Measurements from ENCODE around the gene EPB41.

EPB41 gene

DNA sequence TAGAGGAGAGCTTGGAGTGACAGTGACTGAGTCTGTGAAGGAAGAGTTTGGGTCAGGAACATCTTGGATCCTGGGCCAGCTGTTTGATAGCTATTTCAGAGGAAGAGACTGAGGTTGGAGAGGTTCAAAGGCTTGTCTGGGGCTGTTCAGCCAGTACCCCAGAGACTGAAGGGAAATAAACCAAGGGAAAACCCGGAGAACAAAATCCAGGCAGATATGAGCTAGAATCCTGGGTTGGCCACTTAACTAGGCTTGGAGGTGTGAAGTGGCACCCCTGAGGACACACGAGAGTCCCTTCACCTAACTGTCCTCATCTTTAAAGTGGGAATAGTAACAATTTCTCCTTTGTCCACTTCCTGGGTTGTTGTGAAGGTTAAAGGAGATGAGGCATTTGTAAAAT, 23.1 kb upstream of the EPB41 start:
- no peak for DNase-seq (ENCODE audit: low spot score)

DNA sequence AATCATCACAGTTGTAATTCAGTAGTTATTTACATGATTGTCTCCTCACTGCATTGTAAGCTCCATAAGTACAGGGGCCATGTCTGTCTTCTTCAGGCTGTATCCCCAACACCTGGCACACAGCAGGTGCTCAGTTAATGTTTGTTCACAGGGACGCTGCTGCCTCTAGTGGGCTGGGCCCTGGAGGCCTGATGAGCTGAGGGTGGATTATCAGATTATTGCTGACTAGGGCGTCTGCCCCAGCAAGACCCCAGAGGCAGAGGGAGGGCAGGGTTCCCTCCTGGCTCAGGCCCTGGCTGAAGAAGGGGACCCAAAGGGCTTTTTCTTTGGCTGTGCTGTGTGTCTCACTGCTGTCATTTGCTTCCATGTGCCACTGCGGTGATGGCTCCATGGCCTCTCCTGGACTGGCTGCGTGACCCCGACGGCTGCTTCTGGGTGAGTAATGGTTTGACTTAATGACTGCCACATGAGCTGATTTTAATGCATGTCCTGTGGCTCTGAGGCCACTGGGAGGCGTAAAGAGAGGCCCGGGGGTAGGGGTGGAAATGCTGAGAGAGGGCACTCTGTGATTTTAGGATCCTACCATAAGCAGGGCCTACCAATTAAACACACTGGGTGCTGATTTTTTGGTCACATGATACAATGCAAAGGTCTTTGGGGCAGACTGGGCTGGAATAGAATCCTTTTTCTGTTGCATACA, 20.8 kb upstream of the EPB41 start:
- DNase-seq (ENCODE audit: low spot score), result no peak

DNA sequence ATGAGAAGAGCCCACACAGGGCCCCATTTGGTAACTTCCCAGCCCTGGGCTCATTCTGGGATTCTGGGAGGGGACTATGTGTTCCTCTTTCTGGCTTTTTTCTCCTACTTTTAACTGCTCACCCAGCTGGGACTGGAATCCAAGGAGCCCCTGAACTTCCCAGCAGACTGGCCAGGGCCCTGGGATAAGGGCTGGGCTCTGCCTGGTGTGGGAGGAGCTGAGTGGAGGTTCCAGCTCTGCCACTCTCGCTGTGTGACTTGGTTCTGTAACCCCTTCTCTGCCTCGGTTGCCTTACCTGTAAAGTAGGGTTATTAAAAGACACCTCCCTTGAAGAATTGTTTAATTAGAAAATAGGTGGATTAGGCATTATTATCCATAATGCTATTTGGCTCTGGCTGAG, 19.6 kb upstream of the EPB41 start:
- no peak for DNase-seq (ENCODE audit: low spot score)

DNA sequence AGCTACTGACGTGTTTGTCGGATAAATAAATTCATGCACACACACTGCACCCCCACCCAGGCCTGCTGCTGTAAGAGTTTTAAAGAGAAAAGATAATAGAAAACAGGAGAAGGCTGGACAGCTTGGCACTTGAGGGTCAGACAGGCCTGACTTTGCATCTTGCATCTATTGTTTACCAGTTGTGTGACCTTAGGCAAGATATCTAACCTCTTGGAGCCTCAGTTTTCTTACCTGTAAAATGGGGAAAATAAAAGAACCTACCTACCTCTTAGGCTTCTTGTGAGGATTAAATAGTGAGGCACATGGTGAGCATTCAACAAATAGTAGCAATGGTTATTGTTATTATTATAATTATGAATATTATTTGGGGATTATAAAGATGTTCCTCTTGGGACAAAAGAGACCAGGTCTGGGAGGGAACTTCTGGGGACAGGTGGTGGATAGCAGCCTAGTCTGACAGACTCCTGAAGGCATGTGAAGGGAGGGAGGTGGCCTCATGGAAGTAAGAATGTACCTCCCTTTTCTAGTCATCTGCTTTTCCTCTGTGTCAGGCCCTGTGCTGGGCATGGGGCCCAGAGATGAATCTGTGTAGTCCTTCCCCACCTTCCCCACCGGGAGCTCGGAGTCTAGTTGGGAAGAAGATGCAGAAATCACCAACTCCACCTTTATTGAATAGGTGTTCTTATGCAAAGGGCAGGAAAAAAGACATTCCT, 18.3 kb upstream of the EPB41 start:
- no peak for DNase-seq (ENCODE audit: low spot score)

DNA sequence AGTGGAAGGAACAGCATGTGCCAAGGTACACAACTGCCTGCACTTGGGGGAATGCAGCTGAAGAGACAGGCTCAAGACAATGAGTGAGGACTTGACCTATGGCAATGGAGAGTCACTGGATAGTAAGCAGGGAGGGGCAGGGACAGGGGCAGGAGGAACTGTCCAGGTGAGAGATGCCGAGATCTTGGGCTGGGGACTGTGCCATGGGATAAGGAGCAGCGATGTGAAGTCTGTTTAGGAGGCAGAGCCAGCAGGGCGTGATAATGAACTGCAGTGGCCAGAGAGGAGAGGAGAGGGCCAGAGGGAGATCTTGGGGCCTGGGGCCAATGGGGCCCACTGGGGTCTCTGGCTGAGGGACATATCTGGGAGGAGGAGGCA, 17.8 kb upstream of the EPB41 start:
- DNase-seq (ENCODE audit: low spot score), result no peak

DNA sequence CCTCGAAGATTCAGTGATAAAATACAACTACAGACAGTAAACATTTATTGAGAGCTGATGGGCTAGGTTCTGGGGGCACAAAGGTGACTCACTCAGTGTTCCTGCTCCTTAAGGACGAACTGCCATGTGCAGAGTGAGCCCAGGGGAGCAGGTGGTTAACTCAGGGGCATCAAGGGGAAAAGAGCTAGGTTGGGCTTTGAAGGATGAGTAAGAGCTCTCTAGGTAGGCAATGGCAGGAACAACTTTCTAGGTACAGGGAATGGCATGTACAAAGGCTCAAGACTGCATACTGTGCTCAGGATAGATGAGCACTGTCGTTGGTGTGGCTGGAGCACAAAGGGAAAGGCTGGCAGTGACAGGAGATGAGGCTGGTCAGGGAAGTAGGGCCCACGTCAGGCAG, 16.6 kb upstream of the EPB41 start:
- DNase-seq (ENCODE audit: low spot score), result no peak

DNA sequence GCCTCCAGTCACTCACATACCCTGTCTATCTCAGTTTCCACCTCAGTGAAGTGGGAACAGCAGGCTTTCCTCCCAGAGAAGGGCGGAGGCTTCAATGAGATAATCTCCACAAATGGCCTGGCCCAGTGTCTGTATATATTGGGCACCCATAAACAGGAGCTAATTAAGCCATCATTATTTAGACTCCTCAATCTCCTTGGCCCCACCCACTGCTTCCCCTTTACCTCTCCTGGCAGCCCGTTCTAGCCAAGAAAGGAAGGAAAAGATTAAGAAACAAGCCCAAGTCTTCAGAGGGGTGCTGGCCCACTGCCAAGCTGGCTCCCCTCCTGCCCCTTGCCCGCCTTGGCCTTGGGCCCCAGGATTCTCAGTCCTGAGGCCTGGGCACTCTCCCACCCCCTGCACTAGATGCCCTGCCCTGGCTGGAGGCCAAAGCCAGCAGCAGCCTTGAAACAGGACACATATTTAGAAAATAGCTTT, 15.9 kb upstream of the EPB41 start:
- DNase-seq (ENCODE audit: low spot score), result no peak

DNA sequence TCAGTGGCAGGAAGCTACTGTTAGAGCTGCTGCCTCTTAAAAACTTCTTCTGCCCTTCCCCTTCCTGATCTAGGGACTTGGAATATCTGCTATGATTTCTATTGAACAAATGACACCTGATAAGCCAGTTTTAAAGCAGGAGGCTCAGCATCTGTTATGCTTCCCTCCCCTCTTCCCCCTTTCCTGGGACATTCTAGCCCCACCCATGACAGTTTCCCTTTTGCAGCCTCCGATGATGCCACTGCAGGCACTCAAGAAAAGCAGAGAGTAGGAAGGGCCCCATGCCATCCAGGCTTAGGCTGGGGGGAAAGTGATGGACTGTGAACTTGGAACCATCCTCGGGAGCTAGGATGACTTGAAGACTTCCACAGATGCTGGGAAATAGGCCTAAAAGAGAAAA, 15.1 kb upstream of the EPB41 start:
- no peak for DNase-seq (ENCODE audit: low spot score)

DNA sequence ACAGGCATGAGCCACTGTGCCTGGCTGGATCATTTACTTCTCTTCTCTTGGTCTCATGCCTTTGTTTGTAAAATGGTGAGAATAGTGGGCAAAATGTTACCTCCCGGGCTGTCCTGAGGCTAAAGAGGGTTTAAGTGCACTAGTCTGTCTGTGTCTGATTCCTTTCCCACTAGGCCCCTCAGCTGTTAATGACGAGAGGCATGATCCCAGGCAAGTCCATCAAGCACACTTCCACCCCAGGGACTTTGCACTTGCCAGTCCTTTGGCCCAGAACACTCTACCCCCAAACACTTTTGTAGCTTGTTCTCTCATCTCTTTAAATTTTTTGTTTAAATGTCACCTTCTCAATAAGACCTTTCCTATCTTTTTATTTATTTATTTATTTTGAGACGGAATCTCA, 13.8 kb upstream of the EPB41 start:
- DNase-seq (ENCODE audit: low spot score), result no peak

DNA sequence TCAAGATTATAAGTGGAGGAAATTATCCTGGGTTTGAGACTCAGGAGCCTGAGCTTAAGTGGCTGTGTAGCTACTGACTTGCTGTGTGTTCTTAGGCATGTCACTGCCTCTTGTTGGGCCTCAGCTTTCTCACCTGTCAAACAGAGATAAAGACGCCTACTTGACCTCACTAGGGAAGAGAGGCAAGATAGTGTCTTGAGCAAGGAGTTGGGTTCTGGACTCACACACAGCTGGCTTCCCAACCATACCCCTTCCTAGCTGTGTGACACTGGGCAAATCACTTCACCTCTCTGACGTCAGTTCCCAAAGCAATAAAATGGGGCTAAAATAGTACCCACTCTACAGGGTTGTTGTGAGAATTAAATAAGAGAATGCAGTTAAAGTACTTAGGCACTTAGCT, 11.6 kb upstream of the EPB41 start:
- no peak for DNase-seq (ENCODE audit: low spot score)

DNA sequence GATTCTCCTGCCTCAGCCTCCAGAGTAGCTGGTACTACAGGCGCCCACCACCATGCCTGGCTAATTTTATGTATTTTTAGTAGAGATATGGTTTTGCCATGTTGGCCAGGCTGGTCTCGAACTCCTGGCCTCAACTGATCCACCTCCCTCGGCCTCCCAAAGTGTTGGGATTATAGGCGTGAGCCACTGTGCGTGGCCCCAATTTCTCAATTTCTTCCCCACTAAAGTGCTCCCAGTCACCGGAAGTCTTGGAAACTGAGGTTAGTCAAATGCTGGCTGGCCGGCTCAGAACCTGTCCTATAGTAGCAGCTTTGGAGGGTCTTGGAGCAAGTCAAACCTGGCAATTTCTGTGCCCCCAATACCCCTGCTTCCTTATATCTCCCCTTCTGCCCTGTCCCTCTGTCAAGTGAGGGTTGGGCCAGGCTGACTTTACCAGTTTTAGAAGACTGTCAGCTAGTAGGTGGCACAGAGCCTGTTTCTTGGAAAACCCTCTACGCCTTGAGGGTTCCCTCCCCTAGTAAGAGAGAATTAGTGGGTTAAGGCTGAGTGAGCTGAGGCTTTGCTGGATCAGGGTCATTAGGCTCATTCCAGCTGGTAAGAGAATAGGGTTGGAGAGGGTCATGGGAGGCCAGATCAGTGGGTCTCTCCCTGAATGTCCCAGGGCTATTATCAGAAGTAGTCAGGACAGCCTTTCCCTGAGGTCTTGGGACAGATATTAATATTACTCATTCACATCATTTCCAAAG, 8.3 kb upstream of the EPB41 start:
- DNase-seq (ENCODE audit: low spot score), result no peak

DNA sequence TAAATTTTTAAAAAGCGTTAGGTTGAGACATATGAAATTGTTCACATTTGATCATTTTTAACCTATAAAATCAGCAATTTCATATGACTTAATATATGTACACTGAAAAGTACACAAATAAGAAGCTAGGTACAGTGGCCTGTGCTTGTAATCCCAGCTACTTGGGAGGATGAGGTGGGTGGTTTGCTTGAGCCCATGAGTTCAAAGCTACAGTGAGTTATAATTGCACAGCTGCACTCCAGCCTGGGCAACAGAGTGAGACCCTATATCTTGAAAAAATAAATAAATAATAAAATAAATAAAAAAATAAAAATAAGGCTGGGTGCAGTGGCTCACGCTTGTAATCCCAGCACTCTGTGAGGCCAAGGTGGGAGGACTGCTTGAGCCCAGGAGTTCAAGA, 5.2 kb upstream of the EPB41 start:
- DNase-seq (ENCODE audit: low spot score), result no peak

DNA sequence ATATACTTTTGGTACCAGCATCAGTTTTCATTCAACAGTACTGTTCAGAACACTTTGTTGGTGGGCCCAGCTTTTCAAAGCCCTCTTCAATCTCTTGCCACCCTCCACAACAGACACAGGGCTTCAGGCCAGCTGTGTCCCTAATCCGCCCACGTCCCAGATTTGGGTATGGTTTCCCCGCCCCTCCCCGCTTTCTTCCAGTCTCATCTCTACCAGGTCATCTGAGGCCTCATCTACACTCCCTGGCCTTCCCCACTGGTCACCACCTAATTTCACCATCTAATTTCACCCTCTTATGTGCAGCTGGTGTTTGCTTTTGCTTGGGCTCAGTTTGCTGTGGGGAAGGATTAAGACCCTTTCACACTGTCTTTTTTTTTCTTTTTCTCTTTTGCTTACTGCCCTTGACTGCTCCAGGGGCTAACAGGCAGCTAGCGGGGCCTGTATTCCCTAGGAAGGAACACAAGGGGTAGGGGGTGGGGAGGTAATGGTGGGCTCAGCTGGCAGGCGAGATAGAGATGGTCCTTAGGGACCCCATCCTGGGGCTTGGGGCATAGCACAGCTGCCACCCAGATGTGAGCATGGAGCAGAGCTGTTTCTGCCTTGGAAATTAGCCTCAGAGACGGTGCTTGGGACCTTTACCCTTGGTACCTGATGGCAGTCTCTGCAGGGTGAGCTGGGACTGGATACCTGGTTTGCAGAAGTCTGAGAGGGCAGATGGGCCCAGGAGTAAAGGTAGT, 3.8 kb upstream of the EPB41 start:
- no peak for DNase-seq (ENCODE audit: low spot score)

DNA sequence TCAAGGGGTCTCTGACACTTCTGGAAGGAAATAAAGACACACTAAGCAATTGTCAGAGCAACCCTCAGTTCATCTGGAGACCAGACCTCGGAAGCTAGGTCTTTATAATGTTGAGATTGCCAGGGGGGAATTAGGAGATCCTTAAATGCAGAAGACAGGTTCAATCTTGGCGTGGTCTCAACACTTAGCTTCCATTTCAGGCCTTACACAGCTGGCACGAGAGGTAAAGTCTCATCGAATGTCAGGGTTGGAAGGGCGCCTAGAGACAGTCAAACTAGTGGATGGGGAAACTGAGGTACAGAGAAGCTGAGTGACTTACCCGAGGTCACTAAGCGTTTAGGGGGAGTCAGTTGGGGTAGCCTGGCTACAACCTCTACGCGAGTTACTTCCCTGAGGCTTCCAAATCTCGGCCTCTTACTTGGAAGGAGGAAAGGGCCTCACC, 562 bp upstream of the EPB41 start:
- no peak for DNase-seq (ENCODE audit: low spot score)

DNA sequence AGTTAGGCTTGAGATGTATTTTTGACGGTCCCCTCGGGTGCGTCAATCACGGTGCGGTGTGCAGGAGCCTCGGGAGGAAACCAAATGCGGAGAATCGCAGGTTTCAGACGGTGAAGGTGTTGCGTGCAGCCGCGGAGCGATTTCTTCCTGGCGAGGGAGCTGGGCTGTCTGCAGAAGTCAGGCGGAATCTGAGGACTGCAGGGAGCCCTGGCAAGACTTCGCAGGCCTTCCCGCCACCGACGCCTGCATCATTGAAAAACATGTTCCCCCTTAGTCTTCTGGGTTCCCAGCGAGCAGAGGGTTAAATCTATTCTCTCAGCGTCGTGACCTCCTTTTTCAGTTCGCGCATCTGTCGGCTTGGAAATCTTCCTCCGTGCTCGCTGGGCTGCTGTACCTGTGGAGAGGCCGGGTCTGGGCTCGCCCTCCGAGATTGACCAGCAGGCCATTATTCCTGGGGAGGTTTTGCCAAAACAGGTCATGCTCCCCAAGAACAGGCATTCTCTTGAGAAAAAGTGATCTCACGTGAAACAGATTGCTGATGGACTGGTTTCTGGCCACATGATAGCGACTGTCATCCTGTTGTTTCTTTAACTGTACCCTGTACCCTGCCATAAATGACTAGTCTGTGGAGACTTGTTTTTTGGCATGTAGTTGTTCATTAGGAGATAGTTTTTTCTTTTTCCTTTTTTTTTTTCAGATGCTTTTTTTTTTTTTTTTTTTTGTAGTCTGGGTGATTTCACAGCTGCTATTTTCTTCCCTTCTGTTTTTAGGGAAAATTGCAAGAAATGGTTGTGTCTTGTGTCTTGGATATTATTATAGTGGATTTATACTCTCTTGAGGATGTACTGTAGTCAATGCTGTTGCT, 894 bp downstream of the EPB41 start:
- DNase-seq (ENCODE audit: low spot score), result no peak

DNA sequence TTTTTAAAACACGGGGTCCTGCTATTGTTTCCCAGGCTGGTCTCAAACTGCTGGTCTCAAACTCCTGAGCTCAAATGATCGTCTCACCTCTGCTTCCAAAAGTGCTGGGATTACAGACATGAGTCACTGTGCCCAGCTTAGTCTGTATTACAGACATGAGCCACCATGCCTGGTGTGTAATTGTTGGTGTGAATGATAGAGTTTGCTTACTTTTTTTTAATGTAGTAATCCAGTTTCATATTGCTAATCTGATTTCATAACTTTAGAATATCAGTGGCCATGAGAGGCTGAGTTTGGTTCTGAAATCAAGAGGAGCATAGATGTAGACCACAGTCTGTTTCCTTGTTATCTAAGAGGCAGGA, 3.4 kb downstream of the EPB41 start:
- DNase-seq (ENCODE audit: low spot score), result no peak

DNA sequence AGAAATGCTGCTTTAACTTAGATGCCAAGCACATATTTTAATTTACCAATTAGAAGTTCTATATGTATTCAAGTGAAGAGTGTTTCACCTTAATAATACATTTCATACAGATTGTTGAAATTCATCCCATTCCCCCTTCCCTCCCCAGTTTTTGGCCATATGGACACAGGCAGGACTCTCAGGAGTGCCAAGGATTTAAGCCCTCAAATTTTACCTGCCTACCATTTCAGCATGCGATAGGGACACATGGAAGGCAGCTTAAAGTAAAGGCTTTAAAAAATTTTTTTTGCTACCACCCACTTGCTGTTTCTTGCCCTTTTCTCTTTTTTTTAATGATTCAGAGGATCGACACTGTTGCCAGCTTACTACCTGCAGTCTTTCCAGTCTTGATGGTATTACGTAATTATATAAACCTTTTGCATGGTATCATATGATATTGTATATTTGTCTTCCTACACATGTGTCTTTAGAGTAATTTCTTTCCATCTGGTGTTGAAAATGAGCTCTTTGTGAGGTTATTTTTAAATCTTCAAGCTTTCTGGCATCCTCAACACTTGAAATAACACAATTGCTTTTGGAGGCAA, 7.0 kb downstream of the EPB41 start:
- DNase-seq (ENCODE audit: low spot score), result no peak

DNA sequence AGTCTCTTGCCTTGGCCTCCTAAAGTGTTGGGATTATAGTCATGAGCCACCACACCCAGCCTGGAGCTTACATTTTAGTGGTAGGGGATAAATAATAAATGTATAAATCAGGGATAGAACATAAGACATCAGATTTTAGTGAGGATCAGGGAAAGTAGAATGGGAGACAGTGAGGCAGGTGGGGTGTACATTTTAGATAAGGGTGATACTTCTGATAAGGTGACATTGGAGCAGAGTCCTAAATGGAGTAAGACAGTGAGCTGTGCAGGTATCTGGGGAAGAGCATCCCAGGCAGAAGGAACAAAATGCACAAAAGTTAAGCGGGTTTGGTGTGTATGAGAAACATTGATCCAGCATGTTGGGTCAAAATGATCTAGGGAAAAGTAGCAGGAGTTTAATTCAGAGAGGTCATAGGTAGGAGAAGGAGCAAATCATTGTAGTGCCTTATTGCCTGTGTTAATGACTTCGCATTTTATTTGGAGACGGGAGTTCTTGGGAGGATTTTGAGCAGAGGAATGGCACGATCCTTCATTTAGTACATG, 11.1 kb downstream of the EPB41 start:
- DNase-seq (ENCODE audit: low spot score), result no peak

DNA sequence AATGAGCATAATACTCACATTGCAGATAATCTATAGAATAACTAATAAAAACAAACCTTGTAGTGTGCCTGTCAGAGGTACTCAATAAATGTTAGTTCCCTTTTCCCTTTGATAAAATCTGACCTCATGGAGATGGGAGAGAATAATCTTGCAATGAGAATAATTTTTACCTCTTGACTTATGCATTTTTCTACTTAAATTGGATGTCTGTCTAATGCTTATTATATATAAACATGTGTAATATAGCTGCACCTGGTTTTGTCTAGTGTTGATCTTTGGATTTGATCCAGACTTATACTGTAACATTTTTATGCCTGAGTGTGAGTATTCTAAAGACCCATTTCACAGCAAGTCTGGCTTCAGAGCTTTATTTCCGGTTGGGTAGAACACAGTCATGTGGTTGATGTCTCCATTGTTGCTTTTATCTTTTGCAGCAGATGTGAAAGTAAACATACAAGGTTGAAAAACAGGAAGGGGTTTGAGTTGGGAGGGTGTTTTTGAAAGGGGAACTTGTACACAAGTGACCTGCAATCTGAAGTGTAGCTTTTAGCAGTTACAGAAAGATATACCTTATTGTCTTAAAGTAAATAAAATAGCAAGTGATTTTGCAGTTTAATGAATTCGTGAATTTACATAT, 12.4 kb downstream of the EPB41 start:
- peak; percentile 72 for DNase-seq (ENCODE audit: low spot score)

DNA sequence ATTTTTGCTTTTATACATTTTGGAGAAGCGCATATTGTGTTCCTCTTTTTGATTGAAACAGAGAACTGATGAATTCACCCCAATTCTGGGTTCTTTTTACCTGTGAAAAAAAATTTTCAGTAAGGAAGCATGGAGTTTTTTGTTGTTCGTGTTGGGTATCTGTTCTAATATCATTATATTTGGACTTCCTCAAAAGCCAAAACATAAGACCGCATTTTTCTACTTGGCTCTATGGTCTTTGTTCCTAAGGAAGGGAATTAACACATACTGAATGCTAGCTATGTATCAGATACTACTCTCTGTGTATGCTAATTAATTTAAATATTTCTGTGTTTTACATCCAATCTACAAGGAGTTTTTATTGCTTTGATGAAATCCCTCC, 12.9 kb downstream of the EPB41 start:
- DNase-seq (ENCODE audit: low spot score), result no peak

Data from pons (tissue), 1 donor.